Measurements from ENCODE around the gene BLCAP.

BLCAP gene

GRCh38 chr20:37494301-37494700 is 33.4 kb downstream of the BLCAP start:
- TF ChIP-seq EZH2phosphoT487 (IDR thresholded peaks at IDR 0.05; ENCODE audit: borderline replicate concordance, low read length) (no peak), CTCF (IDR thresholded peaks at IDR 0.05; ENCODE audit: low read depth, low read length, poor library complexity, severe bottlenecking) (no peak)
- no peaks in the 10 kb centered on the region for H3K9me2 ChIP-seq (replicated peaks; ENCODE audit: control insufficient read depth, low read length)
- H3K36me3 ChIP-seq (ENCODE audit: control insufficient read depth, low read length) = no peaks in the 10 kb centered on the region
- H3K27me3 ChIP-seq (ENCODE audit: control insufficient read depth, low read length) = 0 out of 2 replicates have a peak, but pooled peaks cover 2% of the 10 kb centered on the region
- H3K4me1 ChIP-seq (ENCODE audit: control insufficient read depth, low read length) = peaks cover 8% of the 10 kb centered on the region
- no peaks in the 10 kb centered on the region for H3F3A ChIP-seq (ENCODE audit: control insufficient read depth, insufficient read depth)
- no peaks in the 10 kb centered on the region for H3K9me3 ChIP-seq (ENCODE audit: control insufficient read depth, insufficient read depth, low read length)
- no peak overlapping the region for H3K4me3 ChIP-seq (ENCODE audit: low read length)
- no peak overlapping the region for H3K27ac ChIP-seq (ENCODE audit: low read depth, low read length)
- no peaks in the 10 kb centered on the region for H3K79me2 ChIP-seq (ENCODE audit: control insufficient read depth, low read length)
- no peaks in the 10 kb centered on the region for H4K20me1 ChIP-seq (ENCODE audit: control insufficient read depth, insufficient read depth, low read depth, low read length)
- H3K4me2 ChIP-seq (ENCODE audit: low read length) = no peak overlapping the region

- Histone ChIP-seq H3K27ac (ENCODE audit: low read depth, low read length) (no peak overlapping the region), H3K36me3 (ENCODE audit: control insufficient read depth, low read length) (no peaks in the 10 kb centered on the region), H3F3A (ENCODE audit: control insufficient read depth, insufficient read depth) (no peaks in the 10 kb centered on the region), H3K4me1 (ENCODE audit: control insufficient read depth, low read length) (peaks cover 8% of the 10 kb centered on the region), H3K4me2 (ENCODE audit: low read length) (no peak overlapping the region), H3K79me2 (ENCODE audit: control insufficient read depth, low read length) (no peaks in the 10 kb centered on the region), H3K9me3 (ENCODE audit: control insufficient read depth, insufficient read depth, low read length) (no peaks in the 10 kb centered on the region), H3K27me3 (ENCODE audit: control insufficient read depth, low read length) (0 out of 2 replicates have a peak, but pooled peaks cover 2% of the 10 kb centered on the region), H4K20me1 (ENCODE audit: control insufficient read depth, insufficient read depth, low read depth, low read length) (no peaks in the 10 kb centered on the region), H3K4me3 (ENCODE audit: low read length) (no peak overlapping the region), H3K9me2 (replicated peaks; ENCODE audit: control insufficient read depth, low read length) (no peaks in the 10 kb centered on the region)
- no peak for TF ChIP-seq CTCF (IDR thresholded peaks at IDR 0.05; ENCODE audit: low read depth, low read length, poor library complexity, severe bottlenecking)
- TF ChIP-seq EZH2phosphoT487 (IDR thresholded peaks at IDR 0.05; ENCODE audit: borderline replicate concordance, low read length) = no peak
Observed at GRCh38 chr20:37492945-37493344, 34.7 kb downstream of the BLCAP start.

GRCh38 chr20:37492096-37492625 is 35.5 kb downstream of the BLCAP start:
- TF ChIP-seq CTCF (IDR thresholded peaks at IDR 0.05; ENCODE audit: low read depth, low read length, poor library complexity, severe bottlenecking) (no peak), EZH2phosphoT487 (IDR thresholded peaks at IDR 0.05; ENCODE audit: borderline replicate concordance, low read length) (no peak)
- Histone ChIP-seq H3K4me2 (ENCODE audit: low read length) (no peak overlapping the region), H3K36me3 (ENCODE audit: control insufficient read depth, low read length) (no peaks in the 10 kb centered on the region), H3K9me3 (ENCODE audit: control insufficient read depth, insufficient read depth, low read length) (no peaks in the 10 kb centered on the region), H3F3A (ENCODE audit: control insufficient read depth, insufficient read depth) (no peaks in the 10 kb centered on the region), H3K4me3 (ENCODE audit: low read length) (no peak overlapping the region), H4K20me1 (ENCODE audit: control insufficient read depth, insufficient read depth, low read depth, low read length) (no peaks in the 10 kb centered on the region), H3K4me1 (ENCODE audit: control insufficient read depth, low read length) (peaks cover 8% of the 10 kb centered on the region), H3K27ac (ENCODE audit: low read depth, low read length) (no peak overlapping the region), H3K79me2 (ENCODE audit: control insufficient read depth, low read length) (no peaks in the 10 kb centered on the region), H3K9me2 (replicated peaks; ENCODE audit: control insufficient read depth, low read length) (no peaks in the 10 kb centered on the region), H3K27me3 (ENCODE audit: control insufficient read depth, low read length) (peaks cover 2% of the 10 kb centered on the region; the same call in 1 of the 2 replicates)
